GM18951 (cell line): Measurements from ENCODE around the gene PRSS33.

Source experiments
- POLR2A ChIP-seq: IDR thresholded peaks from 4 replicates; pipeline ENCODE4 v1.6.1; 2011; ENCODE audit warnings: mild to moderate bottlenecking; ENCODE audit not compliant: insufficient read length, insufficient read depth; ENCODE audit errors: extremely low read depth
- in situ Hi-C: fragments of 300-500 bp; cut with MboI; formaldehyde crosslinking; loops from one replicate; pipeline ENCODE4 v1.12.0; 2022; ENCODE audit warnings: low sequenced_read_pairs, mixed read lengths, inconsistent platforms; ENCODE audit not compliant: unreplicated experiment

Gene PRSS33

GRCh38 chr16:2799859-2800226 lies 12.5 kb upstream of the PRSS33 start:
- no peak for TF ChIP-seq POLR2A
- in situ Hi-C loops: no loop called here

GRCh38 chr16:2799205-2799858 lies 12.0 kb upstream of the PRSS33 start:
- TF ChIP-seq POLR2A: no peak
- in situ Hi-C loops: no loop called here

- no peak for TF ChIP-seq POLR2A
Measured at GRCh38 chr16:2798723-2799204, 11.4 kb upstream of the PRSS33 start.

GRCh38 chr16:2795395-2796143 lies 8.2 kb upstream of the PRSS33 start:
- no peak for TF ChIP-seq POLR2A
- in situ Hi-C loops: no loop called here

More at GRCh38 chr16:2798723-2799204, 11.4 kb upstream of the PRSS33 start:
- in situ Hi-C loops: no loop called here

GRCh38 chr16:2792940-2793339 lies 5.6 kb upstream of the PRSS33 start:
- in situ Hi-C loops: no loop called here
- no peak for TF ChIP-seq POLR2A

GRCh38 chr16:2791174-2791573 lies 3.8 kb upstream of the PRSS33 start:
- TF ChIP-seq POLR2A: no peak
- in situ Hi-C loops: no loop called here

- TF ChIP-seq POLR2A: no peak
- in situ Hi-C loops: no loop called here
Measured at GRCh38 chr16:2790631-2791030, 3.3 kb upstream of the PRSS33 start.

- in situ Hi-C loops: no loop called here
- TF ChIP-seq POLR2A: no peak
Measured at GRCh38 chr16:2787961-2788360, 601 bp upstream of the PRSS33 start.

- in situ Hi-C loops: no loop called here
- TF ChIP-seq POLR2A: no peak
Measured at GRCh38 chr16:2786826-2787151, 571 bp downstream of the PRSS33 start.

GRCh38 chr16:2786061-2786825 lies 1.1 kb downstream of the PRSS33 start:
- in situ Hi-C loops: no loop called here

GRCh38 chr16:2785101-2785991 lies 2.0 kb downstream of the PRSS33 start:
- TF ChIP-seq POLR2A: no peak
- in situ Hi-C loops: no loop called here

More at GRCh38 chr16:2786061-2786825, 1.1 kb downstream of the PRSS33 start:
- no peak for TF ChIP-seq POLR2A

GRCh38 chr16:2784358-2785100 lies 2.8 kb downstream of the PRSS33 start:
- in situ Hi-C loops: no loop called here
- TF ChIP-seq POLR2A: no peak

GRCh38 chr16:2783581-2784357 lies 3.6 kb downstream of the PRSS33 start:
- TF ChIP-seq POLR2A: no peak
- in situ Hi-C loops: no loop called here
